Mesendoderm (in vitro differentiated cells): ENCODE results near the gene RAB2B.

ENCODE experiments used
- DNase-seq: peaks from one replicate; pipeline ENCODE4 v3.0.0; 2013
- H2AK5ac ChIP-seq: 2 replicates; pipeline ENCODE4 v1.6.1; 2013; ENCODE audit warnings: low read length, inconsistent platforms
- H2BK120ac ChIP-seq: 2 replicates; pipeline ENCODE4 v1.6.1; 2013; ENCODE audit warnings: low read depth, mild to moderate bottlenecking, low read length, moderate library complexity, mixed read lengths
- H2BK15ac ChIP-seq: replicated peaks from 2 replicates; pipeline ENCODE4 v1.6.1; 2013; ENCODE audit warnings: low read depth, mild to moderate bottlenecking, moderate library complexity
- H2BK5ac ChIP-seq: 2 replicates; pipeline ENCODE4 v1.6.1; 2013; ENCODE audit warnings: low read length, inconsistent platforms
- H3K18ac ChIP-seq: 2 replicates; pipeline ENCODE4 v1.6.1; 2013; ENCODE audit warnings: mild to moderate bottlenecking, low read length, mixed read lengths
- H3K23ac ChIP-seq: one replicate; pipeline ENCODE4 v1.6.1; 2013; ENCODE audit warnings: low read length
- H3K27ac ChIP-seq: 2 replicates; pipeline ENCODE4 v1.5.1; 2013; ENCODE audit warnings: low read depth, mild to moderate bottlenecking, inconsistent platforms, low read length, moderate library complexity
- H3K27me3 ChIP-seq: 2 replicates; pipeline ENCODE4 v1.6.1; 2013; ENCODE audit warnings: low read length, control low read depth, mild to moderate bottlenecking, inconsistent platforms; ENCODE audit not compliant: insufficient read depth, poor library complexity
- H3K36me3 ChIP-seq: 2 replicates; pipeline ENCODE4 v1.6.1; 2013; ENCODE audit warnings: low read length, inconsistent platforms; ENCODE audit not compliant: control insufficient read depth, insufficient read depth
- H3K4ac ChIP-seq: one replicate; pipeline ENCODE4 v1.6.1; 2013; ENCODE audit warnings: low read depth, mild to moderate bottlenecking, low read length, moderate library complexity
- H3K4me1 ChIP-seq: 2 replicates; pipeline ENCODE4 v1.6.1; 2013; ENCODE audit warnings: low read depth, low read length, inconsistent platforms; ENCODE audit not compliant: control insufficient read depth
- H3K4me2 ChIP-seq: 2 replicates; pipeline ENCODE4 v1.6.1; 2013; ENCODE audit warnings: low read length
- H3K4me3 ChIP-seq: 2 replicates; pipeline ENCODE4 v1.5.1; 2013; ENCODE audit warnings: mild to moderate bottlenecking, low read length
- H3K56ac ChIP-seq: one replicate; pipeline ENCODE4 v1.6.1; 2013; ENCODE audit warnings: low read length
- H3K79me1 ChIP-seq: 2 replicates; pipeline ENCODE4 v1.6.1; 2013; ENCODE audit warnings: low read length, inconsistent platforms
- H3K79me2 ChIP-seq: 2 replicates; pipeline ENCODE4 v1.6.1; 2013; ENCODE audit warnings: mild to moderate bottlenecking, low read length; ENCODE audit not compliant: control insufficient read depth, insufficient read depth
- H3K9ac ChIP-seq: 2 replicates; pipeline ENCODE4 v1.6.1; 2013; ENCODE audit warnings: low read length, inconsistent platforms
- H4K5ac ChIP-seq: one replicate; pipeline ENCODE4 v1.6.1; 2013; ENCODE audit warnings: low read length
- H4K8ac ChIP-seq: one replicate; pipeline ENCODE4 v1.6.1; 2013; ENCODE audit warnings: low read depth, mild to moderate bottlenecking, control low read depth, low read length, moderate library complexity
- WGBS: extraction: QIAGEN DNeasy Blood & Tissue Kit; methylation state at CpG from one replicate; pipeline ENCODE4 v1.1.7; 2013; ENCODE audit warnings: low lambda C conversion rate, missing lambda C conversion rate; ENCODE audit not compliant: insufficient coverage; ENCODE audit errors: extremely low coverage; 5-methylcytosine and 5-hydroxymethylcytosine counted together

The RAB2B gene

DNA sequence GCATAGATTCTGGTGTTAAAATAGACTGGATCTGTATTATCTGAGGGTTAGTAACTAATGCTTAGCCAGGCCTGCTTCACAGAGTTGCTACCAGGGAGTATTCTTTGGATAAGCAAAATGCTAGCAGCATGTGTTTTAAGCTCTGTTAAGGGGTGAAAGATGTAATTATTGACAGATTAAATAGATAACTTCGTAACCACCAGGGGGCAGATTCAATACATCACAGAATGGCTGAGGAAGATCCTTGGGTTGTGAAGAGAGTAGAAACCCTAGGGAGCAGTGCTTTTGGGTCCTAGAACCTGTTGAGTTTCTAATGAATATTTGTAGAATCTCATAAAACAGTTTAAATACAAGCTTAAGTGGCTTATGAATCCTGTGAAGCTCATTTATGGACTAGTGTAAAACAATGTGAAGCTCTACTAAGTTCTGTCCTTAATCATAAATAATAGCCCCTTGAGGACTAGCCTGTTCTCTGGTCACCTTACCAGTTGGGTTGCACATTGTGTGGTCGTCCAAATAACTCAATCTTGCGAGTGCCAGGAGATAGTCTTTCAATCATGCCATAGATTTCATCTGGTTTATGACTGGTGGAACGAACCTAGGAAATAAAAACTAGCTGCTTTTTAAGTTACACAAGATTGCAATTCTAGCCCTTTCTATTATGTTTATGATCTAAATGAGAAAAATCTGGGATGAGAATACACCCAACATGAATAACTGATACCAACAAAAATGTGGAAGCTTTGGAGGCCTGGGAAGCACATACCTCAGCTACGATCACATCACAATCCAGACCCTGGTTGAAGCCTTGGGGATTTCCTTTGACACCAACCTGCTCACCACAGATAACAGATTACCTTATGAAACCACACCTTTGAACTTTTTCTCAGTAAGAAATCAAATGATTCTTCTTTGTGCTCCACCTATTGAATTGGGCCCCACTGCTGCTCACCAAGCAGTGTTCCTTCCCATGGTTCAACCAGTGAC lies 22.1 kb upstream of the RAB2B start:
- Histone ChIP-seq H4K5ac (no peak overlapping the region), H2AK5ac (no peak overlapping the region), H4K8ac (no peak overlapping the region), H3K4me1 (no peaks in the 10 kb centered on the region), H3K23ac (no peak overlapping the region), H3K56ac (no peak overlapping the region), H3K27me3 (no peaks in the 10 kb centered on the region), H3K27ac (no peak overlapping the region), H2BK15ac (no peak overlapping the region), H3K9ac (no peak overlapping the region), H3K36me3 (peaks cover 17% of the 10 kb centered on the region), H2BK5ac (no peak overlapping the region), H3K79me2 (no peaks in the 10 kb centered on the region), H3K4ac (no peak overlapping the region), H3K18ac (no peak overlapping the region), H3K79me1 (no peaks in the 10 kb centered on the region), H3K4me2 (no peak overlapping the region), H2BK120ac (no peak overlapping the region), H3K4me3 (no peak overlapping the region)
- no CpG with 5 or more reads among the region's 5 CpGs for WGBS
- peak; percentile 81 for DNase-seq

DNA sequence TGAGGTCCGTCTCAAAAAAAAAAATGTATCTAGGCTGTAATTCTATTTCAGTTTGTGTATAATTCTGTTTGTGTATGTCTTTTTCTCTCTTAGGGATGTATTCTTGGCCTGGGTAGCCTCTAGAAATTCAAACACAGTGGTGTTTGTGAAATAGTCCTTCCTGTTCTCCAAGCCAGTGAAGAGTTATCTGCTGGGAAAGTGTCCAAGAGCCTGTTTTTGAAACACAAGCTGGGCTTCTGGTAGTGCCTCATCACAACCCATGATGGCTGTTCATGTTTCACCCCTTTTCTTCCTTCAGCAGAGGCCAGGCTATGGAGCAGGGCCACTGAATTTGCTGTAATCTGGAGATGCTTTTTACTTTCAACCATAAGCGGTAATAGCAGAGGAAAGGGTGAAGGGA lies 19.7 kb upstream of the RAB2B start:
- Histone ChIP-seq H2AK5ac (no peak overlapping the region), H2BK5ac (no peak overlapping the region), H3K9ac (no peak overlapping the region), H3K18ac (no peak overlapping the region), H3K79me2 (no peaks in the 10 kb centered on the region), H3K56ac (no peak overlapping the region), H3K27me3 (no peaks in the 10 kb centered on the region), H3K23ac (no peak overlapping the region), H2BK15ac (no peak overlapping the region), H2BK120ac (no peak overlapping the region), H4K8ac (no peak overlapping the region), H3K4me2 (no peak overlapping the region), H3K4me1 (no peaks in the 10 kb centered on the region), H4K5ac (no peak overlapping the region), H3K27ac (no peak overlapping the region), H3K4me3 (no peak overlapping the region), H3K79me1 (no peaks in the 10 kb centered on the region), H3K36me3 (peaks cover 17% of the 10 kb centered on the region), H3K4ac (no peak overlapping the region)
- no peak for DNase-seq
- WGBS = no CpG with 5 or more reads among the region's 2 CpGs

DNA sequence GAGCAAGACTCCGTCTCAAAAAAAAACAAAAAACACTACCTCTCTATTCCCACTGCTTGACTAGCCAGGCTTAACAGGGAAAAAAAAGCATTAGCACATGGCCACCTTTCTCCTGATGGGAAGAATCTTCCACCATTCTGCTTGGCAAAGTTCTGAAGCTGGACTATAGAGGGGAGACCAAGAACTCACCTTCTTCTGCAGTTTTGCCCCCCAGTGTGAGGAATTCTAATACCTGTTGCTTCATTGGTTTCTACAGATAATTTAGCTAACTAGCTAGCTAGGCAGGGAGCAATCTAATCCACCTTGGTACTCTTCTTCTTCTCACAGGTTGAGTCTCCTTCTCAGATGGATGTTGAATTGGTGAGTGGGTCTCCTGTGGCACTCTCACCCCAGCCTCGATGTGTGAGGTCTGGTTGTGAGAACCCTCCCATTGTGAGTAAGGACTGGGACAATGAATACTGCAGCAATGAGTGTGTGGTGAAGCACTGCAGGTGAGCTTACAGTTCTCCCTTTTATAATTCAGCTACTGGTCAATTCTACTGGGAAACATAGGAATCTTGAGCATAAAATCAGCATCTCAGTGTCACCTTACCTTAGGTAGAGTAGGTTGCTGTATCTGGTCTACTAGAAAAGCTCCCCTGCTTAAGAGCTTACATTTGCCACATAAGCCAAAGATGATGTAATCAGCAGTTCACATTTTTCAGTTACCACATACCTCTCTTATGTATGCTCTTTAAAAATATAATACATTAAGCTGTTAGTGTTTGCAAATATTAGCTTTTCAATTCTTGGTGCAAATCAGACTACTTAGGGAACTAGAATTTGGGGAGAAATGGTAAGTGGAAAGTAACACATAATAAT lies 18.4 kb upstream of the RAB2B start:
- Histone ChIP-seq H3K27me3 (no peaks in the 10 kb centered on the region), H3K56ac (no peak overlapping the region), H2AK5ac (no peak overlapping the region), H3K9ac (no peak overlapping the region), H3K36me3 (peaks cover 13% of the 10 kb centered on the region), H3K18ac (no peak overlapping the region), H3K4me3 (no peak overlapping the region), H2BK15ac (no peak overlapping the region), H4K8ac (no peak overlapping the region), H3K23ac (no peak overlapping the region), H3K79me2 (no peaks in the 10 kb centered on the region), H3K4ac (no peak overlapping the region), H3K4me1 (no peaks in the 10 kb centered on the region), H3K27ac (no peak overlapping the region), H3K79me1 (no peaks in the 10 kb centered on the region), H2BK5ac (no peak overlapping the region), H4K5ac (no peak overlapping the region), H2BK120ac (no peak overlapping the region), H3K4me2 (no peak overlapping the region)
- WGBS = no CpG with 5 or more reads among the region's 2 CpGs
- peak; percentile 61 for DNase-seq

DNA sequence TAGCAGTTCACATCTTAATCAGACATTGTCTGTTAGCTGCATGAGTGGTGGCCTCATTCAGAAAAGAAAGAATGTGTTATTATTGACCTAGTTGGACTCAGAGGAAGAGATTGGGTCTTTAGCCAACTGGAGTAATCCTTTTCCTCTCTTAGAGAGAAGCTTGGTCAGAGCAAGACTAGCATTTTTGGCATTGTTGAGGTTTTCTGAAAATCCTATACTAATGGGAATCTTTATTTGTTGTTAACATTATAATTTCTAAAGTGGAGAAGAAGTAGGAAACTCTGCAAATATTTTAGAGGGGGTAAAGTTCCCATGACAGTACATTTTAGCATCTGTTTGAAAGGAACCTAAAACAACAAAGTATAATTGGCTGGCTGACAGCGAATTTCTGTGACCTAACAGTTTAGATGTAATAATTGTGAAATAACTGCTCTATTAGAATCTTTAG lies 9.9 kb upstream of the RAB2B start:
- H3K27ac ChIP-seq = no peak overlapping the region
- no peaks in the 10 kb centered on the region for H3K36me3 ChIP-seq
- no CpG with 5 or more reads among the region's 1 CpG for WGBS
- no peak overlapping the region for H3K56ac ChIP-seq
- no peak overlapping the region for H4K5ac ChIP-seq
- H3K27me3 ChIP-seq = no peaks in the 10 kb centered on the region
- H2BK120ac ChIP-seq = no peak overlapping the region
- no peak overlapping the region for H3K9ac ChIP-seq
- H3K79me2 ChIP-seq = no peaks in the 10 kb centered on the region
- no peak overlapping the region for H3K4me3 ChIP-seq
- no peak for DNase-seq
- no peak overlapping the region for H3K4ac ChIP-seq
- H3K23ac ChIP-seq = no peak overlapping the region
- H2AK5ac ChIP-seq = no peak overlapping the region
- no peak overlapping the region for H2BK5ac ChIP-seq
- no peak overlapping the region for H2BK15ac ChIP-seq
- H4K8ac ChIP-seq = no peak overlapping the region
- no peak overlapping the region for H3K18ac ChIP-seq
- no peak overlapping the region for H3K4me2 ChIP-seq
- no peaks in the 10 kb centered on the region for H3K4me1 ChIP-seq
- H3K79me1 ChIP-seq = no peaks in the 10 kb centered on the region

DNA sequence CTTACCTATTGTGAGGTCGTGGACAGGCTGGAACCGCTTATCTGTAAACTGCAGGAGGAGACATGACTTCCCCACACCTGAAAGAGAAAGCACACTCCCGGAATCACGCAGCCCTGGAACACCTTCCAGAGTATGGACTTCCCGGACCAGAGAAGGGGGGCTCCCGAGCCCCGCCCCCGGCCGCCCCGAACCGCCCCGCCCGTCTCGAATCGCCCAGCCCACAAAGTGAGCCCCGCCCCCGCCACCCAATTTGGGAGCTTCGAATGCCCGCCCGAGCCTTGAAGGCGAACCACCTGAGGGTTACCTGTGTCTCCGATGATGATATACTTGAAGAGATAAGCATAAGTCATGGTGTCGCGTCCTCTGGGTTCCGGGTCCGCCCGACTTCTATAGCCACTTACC lies 235 bp downstream of the RAB2B start:
- Histone ChIP-seq H2BK5ac (no peak overlapping the region), H3K4me1 (no peaks in the 10 kb centered on the region), H2BK120ac (no peak overlapping the region), H3K27ac (no peak overlapping the region), H3K4me2 (peak overlapping the region; percentile 85), H3K79me2 (peaks cover 12% of the 10 kb centered on the region), H3K79me1 (peaks cover 3% of the 10 kb centered on the region), H2AK5ac (no peak overlapping the region), H3K56ac (peak overlapping the region; percentile 95), H2BK15ac (no peak overlapping the region), H3K4me3 (peak overlapping the region; percentile 91), H3K4ac (no peak overlapping the region), H4K8ac (no peak overlapping the region), H3K9ac (peak overlapping the region; percentile 92), H3K18ac (peak overlapping the region; percentile 62), H3K36me3 (no peaks in the 10 kb centered on the region), H4K5ac (no peak overlapping the region), H3K23ac (no peak overlapping the region), H3K27me3 (no peaks in the 10 kb centered on the region)
- no CpG with 5 or more reads among the region's 27 CpGs for WGBS
- DNase-seq = no peak
